ENCODE results near the gene PLOD3. TPM values are rescaled to one million over a fixed set of nuclear protein-coding genes. Genes with fewer than 3 reads are reported as not detected.

The PLOD3 gene
- total RNA-seq, 1 experiment from 2014 or later: 74.5 TPM

GRCh38 chr7:101235522-101235921, 18.1 kb upstream of the PLOD3 start:
- H4K91ac ChIP-seq (ENCODE audit: insufficient read length, low read depth, low read length): no peak overlapping the region
- no peak overlapping the region for H3K14ac ChIP-seq (ENCODE audit: insufficient read depth, low read length)
- peaks cover 20 to 38% of the 10 kb centered on the region in 2 experiments for H3K4me1 Mint-ChIP-seq
- no peak overlapping the region for H2AK5ac ChIP-seq (ENCODE audit: insufficient read length, low read length)
- H4K20me1 ChIP-seq (ENCODE audit: control insufficient read depth, insufficient read depth, insufficient read length): no peaks in the 10 kb centered on the region
- no peak overlapping the region for H3K56ac ChIP-seq (ENCODE audit: insufficient read length, low read depth, low read length)
- no peak overlapping the region for H4K8ac ChIP-seq (replicated peaks; ENCODE audit: insufficient read length, low read depth, low read length)
- no peak overlapping the region for H4K5ac ChIP-seq (ENCODE audit: insufficient read length, low read depth, low read length)
- H2BK120ac ChIP-seq (ENCODE audit: low read depth, low read length, poor library complexity, severe bottlenecking): no peak overlapping the region
- DNase-seq: no peak
- H3K79me2 ChIP-seq (ENCODE audit: insufficient read depth, low read length): no peaks in the 10 kb centered on the region
- no peak overlapping the region for H2BK15ac ChIP-seq (ENCODE audit: low read depth, low read length)
- H3K4ac ChIP-seq (ENCODE audit: low read depth, low read length): no peak overlapping the region
- H3K9ac ChIP-seq (ENCODE audit: extremely low read depth, insufficient read length, low read length): no peak overlapping the region
- H2AFZ ChIP-seq (ENCODE audit: low read length): no peak overlapping the region
- TF ChIP-seq, protein P1, sequence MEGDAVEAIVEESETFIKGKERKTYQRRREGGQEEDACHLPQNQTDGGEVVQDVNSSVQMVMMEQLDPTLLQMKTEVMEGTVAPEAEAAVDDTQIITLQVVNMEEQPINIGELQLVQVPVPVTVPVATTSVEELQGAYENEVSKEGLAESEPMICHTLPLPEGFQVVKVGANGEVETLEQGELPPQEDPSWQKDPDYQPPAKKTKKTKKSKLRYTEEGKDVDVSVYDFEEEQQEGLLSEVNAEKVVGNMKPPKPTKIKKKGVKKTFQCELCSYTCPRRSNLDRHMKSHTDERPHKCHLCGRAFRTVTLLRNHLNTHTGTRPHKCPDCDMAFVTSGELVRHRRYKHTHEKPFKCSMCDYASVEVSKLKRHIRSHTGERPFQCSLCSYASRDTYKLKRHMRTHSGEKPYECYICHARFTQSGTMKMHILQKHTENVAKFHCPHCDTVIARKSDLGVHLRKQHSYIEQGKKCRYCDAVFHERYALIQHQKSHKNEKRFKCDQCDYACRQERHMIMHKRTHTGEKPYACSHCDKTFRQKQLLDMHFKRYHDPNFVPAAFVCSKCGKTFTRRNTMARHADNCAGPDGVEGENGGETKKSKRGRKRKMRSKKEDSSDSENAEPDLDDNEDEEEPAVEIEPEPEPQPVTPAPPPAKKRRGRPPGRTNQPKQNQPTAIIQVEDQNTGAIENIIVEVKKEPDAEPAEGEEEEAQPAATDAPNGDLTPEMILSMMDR (conservative IDR thresholded peaks at IDR 0.05): no peak
- H3K4me1 ChIP-seq (ENCODE audit: insufficient read depth, low read length): 0 out of 2 replicates have a peak, but pooled peaks cover 3% of the 10 kb centered on the region
- H3K36me3 Mint-ChIP-seq (ENCODE audit: insufficient read depth in 1 of 3, low read depth in 3 of 3): peaks cover 1 to 22% (median 4%) of the 10 kb centered on the region in 3 experiments; a peak in 5 of 7 replicates
- H3K27me3 ChIP-seq (ENCODE audit: insufficient read depth, low read length): no peaks in the 10 kb centered on the region
- no peaks in the 10 kb centered on the region for H3K9me3 Mint-ChIP-seq
- no peak overlapping the region for H3K18ac ChIP-seq (ENCODE audit: insufficient read length, low read depth, low read length)
- H3K4me3 Mint-ChIP-seq: no peak overlapping the region
- no peaks in the 10 kb centered on the region for H3K27me3 Mint-ChIP-seq (ENCODE audit: low read depth)
- H3K23ac ChIP-seq (ENCODE audit: insufficient read length, low read depth, low read length): no peak overlapping the region
- no CpG with 5 or more reads among the region's 9 CpGs for WGBS (ENCODE audit: extremely low coverage, insufficient read length, low lambda C conversion rate)
- no peak overlapping the region for H3K27ac ChIP-seq (ENCODE audit: insufficient read length, low read depth, low read length)
- no peak overlapping the region for H3T11ph ChIP-seq (ENCODE audit: low read length)
- no peaks in the 10 kb centered on the region for H3K23me2 ChIP-seq (ENCODE audit: insufficient read length, low read depth, low read length, poor library complexity, severe bottlenecking)
- no peaks in the 10 kb centered on the region for H3K79me1 ChIP-seq (ENCODE audit: insufficient read depth, low read depth, low read length, poor library complexity, severe bottlenecking)
- no peaks in the 10 kb centered on the region for H3K9me3 ChIP-seq (ENCODE audit: control insufficient read depth, low read depth, low read length)
- no peak overlapping the region for H3K4me2 ChIP-seq (ENCODE audit: insufficient read depth, insufficient read length, low read length)
- no peak overlapping the region for H2BK12ac ChIP-seq (ENCODE audit: insufficient read length, low read depth, low read length)
- H3K27ac Mint-ChIP-seq: no peak overlapping the region; a peak in 1 of 7 replicates
- H2BK5ac ChIP-seq (ENCODE audit: insufficient read length, low read length): no peak overlapping the region
- no peak overlapping the region for H2BK20ac ChIP-seq (ENCODE audit: low read depth, low read length, poor library complexity, severe bottlenecking)

Data from H9 (cell line).